Stimulated activated naive CD4-positive, alpha-beta T cell (primary cell): ENCODE data around the gene EMSY.

Source experiments
- DNase-seq, 6 experiments: peaks; one replicate each; lab custom pipeline; 2025; lab: John Stamatoyannopoulos, UW

EMSY gene

GRCh38 chr11:76459299-76459698, 14.5 kb downstream of the EMSY start:
- no peak for DNase-seq

GRCh38 chr11:76459846-76460245, 15.0 kb downstream of the EMSY start:
- DNase-seq, result peak in 1 of 6 experiments; percentile 1

- no peak for DNase-seq
Observed at GRCh38 chr11:76462317-76462716, 17.5 kb downstream of the EMSY start.

- no peak for DNase-seq
Observed at GRCh38 chr11:76465701-76466100, 20.9 kb downstream of the EMSY start.

GRCh38 chr11:76466666-76467065, 21.8 kb downstream of the EMSY start:
- DNase-seq, result no peak

GRCh38 chr11:76469141-76469540, 24.3 kb downstream of the EMSY start:
- DNase-seq, result no peak

- DNase-seq, result no peak
Observed at GRCh38 chr11:76471382-76471781, 26.6 kb downstream of the EMSY start.

GRCh38 chr11:76480241-76480640, 35.4 kb downstream of the EMSY start:
- DNase-seq, result no peak

- DNase-seq, result no peak
Observed at GRCh38 chr11:76491644-76492043, 46.8 kb downstream of the EMSY start.

GRCh38 chr11:76493040-76493439, 48.2 kb downstream of the EMSY start:
- no peak for DNase-seq

- no peak for DNase-seq
Observed at GRCh38 chr11:76493626-76494539, 49.1 kb downstream of the EMSY start.

- no peak for DNase-seq
Observed at GRCh38 chr11:76495019-76495418, 50.2 kb downstream of the EMSY start.

- no peak for DNase-seq
Observed at GRCh38 chr11:76496174-76496573, 51.4 kb downstream of the EMSY start.

GRCh38 chr11:76501526-76502202, 56.8 kb downstream of the EMSY start:
- no peak for DNase-seq

GRCh38 chr11:76506833-76507232, 62.0 kb downstream of the EMSY start:
- no peak for DNase-seq

- DNase-seq, result no peak
Observed at GRCh38 chr11:76510060-76511047, 65.5 kb downstream of the EMSY start.

- DNase-seq, result no peak
Observed at GRCh38 chr11:76512851-76513653, 68.2 kb downstream of the EMSY start.

GRCh38 chr11:76513654-76514034, 68.8 kb downstream of the EMSY start:
- DNase-seq, result no peak

- DNase-seq, result no peak
Observed at GRCh38 chr11:76515494-76515893, 70.7 kb downstream of the EMSY start.

- DNase-seq, result no peak
Observed at GRCh38 chr11:76523147-76523546, 78.3 kb downstream of the EMSY start.

GRCh38 chr11:76523786-76524436, 79.1 kb downstream of the EMSY start:
- DNase-seq, result no peak
